ENCODE data around the gene ZNF121.

ZNF121 gene

GRCh38 chr19:9538183-9539058 lies 45.9 kb downstream of the ZNF121 start, which contains the start of gene ZNF426:
Gene ZNF426 (minus strand): TSS chr19:9538645. CDS start chr19:9536232, 2,413 bp downstream.
- peak; percentile 89 for DNase-seq

GRCh38 chr19:9535934-9536333 lies 48.4 kb downstream of the ZNF121 start:
- no peak for DNase-seq

GRCh38 chr19:9531933-9532332 lies 52.4 kb downstream of the ZNF121 start:
- DNase-seq, result peak; percentile 16

- DNase-seq, result no peak
Measured at GRCh38 chr19:9528757-9529336, 55.5 kb downstream of the ZNF121 start.

- DNase-seq, result no peak
Measured at GRCh38 chr19:9523885-9524474, 60.3 kb downstream of the ZNF121 start.

Measured in suppressor macrophage treated with lipopolysaccharide for 4 hours (primary cell).